GM18907 (cell line): ENCODE results near the gene YTHDF1.
"Not testable (repeated sequence)": the region's sequence is repeated elsewhere in the genome, so short reads cannot be mapped to it uniquely, and the experiment has no call there.

Experiments
- ATAC-seq: cut with Tn5 transposase; IDR thresholded peaks from one replicate; pipeline ENCODE4 v1.9.1; 2021; ENCODE audit warnings: mild to moderate bottlenecking, moderate library complexity; ENCODE audit not compliant: unreplicated experiment

YTHDF1 gene

DNA sequence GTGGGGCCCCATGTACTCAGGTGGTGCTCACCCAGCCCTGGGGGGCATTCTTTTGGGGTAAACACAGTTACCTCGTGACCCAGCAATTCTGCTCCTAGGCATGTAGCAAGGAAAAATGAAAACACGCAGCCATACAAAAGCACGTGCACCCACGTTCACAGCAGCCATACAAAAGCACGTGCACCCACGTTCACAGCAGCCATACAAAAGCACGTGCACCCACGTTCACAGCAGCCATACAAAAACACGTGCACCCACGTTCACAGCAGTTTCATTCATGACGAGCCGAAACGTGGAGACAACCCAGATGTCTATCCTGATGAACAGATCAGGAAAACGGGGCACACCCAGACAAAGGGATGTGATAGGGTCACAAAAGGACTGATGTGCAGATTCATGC lies 57.1 kb downstream of the YTHDF1 start:
- no peak for ATAC-seq

DNA sequence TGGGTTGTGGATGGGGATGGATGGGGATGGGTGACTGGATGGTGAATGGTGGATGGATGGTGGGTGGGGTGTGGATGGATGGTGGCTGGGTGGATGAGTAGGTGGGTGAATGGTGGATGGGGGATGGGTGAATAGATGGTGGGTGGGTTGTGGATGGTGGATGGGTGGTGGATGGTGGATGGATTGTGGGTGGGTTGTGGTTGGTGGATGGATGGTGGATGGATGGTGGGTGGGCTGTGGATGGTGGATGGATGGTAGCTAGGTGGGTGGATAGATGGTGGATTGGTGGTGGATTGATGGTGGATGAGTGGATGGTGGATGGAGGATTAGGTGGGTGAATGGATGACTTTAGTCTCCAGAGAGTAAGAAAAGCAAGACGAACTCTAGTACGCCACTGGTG lies 57.6 kb downstream of the YTHDF1 start:
- ATAC-seq = no peak

DNA sequence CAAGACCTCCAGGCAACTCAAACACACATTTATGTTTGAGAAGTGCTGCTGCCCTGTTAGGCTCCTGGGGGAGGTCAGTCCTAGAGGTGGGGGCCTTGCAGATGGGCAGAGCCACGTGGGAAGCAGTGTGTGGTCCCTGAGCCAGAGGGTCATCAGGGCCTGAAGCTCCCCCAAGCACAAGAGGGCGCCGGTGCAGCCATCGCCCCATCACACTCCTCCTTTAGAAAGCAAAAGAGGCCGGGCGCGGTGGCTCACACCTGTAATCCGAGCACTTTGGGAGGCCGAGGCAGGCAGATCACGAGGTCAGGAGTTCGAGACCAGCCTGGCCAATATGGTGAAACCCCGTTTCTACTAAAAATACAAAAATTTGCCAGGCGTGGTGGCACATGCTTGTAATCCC lies 58.5 kb downstream of the YTHDF1 start:
- ATAC-seq = not testable (repeated sequence)

DNA sequence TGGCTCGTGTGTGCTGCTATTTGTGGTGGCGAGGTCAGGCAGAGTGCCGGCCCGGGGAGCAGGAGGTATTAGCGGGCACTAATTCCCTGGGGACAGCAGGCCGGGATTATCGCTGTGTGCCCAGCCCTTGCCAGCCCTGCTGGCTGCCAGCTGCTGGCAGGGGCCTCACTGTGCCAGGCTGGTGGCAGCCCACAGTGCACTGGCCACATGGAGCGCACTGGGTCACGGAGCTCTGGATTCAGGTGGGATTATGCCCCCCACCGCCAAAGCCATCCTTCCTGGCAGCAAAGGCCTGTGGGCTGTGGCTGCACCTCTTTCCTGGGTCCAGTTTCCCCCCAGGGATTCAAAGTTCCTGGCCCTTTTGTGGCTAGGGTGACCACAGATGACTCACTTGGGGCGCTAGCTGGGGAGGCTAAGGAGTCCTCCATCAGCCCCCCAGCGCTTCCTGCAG lies 59.7 kb downstream of the YTHDF1 start:
- no peak for ATAC-seq

DNA sequence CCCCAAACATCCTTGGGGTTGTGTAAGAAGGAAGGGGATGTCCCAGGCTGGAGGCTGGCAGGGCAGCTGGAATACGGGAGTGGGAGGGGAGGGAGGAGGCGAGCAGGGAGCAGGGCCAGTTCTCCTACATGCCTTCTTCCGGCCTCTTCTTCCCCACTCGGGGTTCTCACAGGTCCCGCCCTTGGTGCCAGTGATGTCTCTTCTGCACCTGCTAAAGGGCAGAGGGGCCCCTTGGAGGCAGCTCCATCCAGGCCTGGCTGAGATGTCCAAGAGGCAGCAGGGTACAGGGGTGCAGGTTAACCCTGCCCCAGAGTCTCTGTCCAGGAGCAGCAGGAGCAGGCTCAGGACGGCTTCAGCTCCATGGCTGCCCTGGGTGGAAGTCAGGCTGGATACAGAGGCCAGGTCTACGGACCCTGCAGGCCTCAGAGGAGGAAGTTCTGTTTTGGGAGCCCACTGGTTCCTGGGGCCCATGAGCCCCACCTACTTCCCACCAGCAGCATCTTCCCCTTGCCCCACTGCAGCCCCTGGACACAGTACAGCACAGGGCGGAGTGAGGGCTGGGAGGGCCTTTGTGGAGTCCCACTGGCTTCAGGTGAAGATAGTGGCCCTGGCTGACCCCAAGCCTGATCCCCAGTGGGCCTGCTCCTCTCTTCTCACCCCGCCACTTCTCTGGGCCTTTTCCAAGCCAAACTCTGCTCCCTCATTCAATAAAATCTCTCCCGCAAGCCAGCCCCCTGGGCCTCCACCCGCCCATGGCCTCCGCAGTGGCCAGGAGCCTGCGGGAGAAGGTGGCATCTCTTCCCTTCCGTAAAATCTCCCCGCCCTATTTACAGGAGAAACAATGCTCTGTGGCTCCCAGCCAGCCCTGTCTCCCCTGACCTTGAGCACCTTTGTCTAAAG lies 60.4 kb downstream of the YTHDF1 start:
- ATAC-seq = no peak

DNA sequence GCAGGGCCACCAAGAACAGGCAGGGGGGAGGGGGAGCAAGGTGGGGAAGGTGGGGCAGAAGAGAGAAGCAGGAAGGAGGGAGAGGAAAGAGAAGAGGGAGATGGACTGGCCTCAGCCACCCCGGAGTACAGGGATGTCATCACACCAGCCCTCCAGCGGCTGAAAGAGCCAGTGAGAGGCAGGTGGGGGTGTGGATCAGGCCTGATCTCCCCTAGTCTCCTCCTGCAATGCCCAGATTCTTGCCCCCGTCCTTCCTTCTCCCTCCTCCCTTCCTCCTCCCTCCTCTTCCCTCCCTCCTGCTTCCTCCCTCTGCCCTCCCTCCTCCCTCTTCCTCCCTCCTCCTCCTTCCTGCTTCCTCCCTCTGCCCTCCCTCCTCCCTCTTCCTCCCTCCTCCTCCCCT lies 61.5 kb downstream of the YTHDF1 start:
- ATAC-seq = no peak

DNA sequence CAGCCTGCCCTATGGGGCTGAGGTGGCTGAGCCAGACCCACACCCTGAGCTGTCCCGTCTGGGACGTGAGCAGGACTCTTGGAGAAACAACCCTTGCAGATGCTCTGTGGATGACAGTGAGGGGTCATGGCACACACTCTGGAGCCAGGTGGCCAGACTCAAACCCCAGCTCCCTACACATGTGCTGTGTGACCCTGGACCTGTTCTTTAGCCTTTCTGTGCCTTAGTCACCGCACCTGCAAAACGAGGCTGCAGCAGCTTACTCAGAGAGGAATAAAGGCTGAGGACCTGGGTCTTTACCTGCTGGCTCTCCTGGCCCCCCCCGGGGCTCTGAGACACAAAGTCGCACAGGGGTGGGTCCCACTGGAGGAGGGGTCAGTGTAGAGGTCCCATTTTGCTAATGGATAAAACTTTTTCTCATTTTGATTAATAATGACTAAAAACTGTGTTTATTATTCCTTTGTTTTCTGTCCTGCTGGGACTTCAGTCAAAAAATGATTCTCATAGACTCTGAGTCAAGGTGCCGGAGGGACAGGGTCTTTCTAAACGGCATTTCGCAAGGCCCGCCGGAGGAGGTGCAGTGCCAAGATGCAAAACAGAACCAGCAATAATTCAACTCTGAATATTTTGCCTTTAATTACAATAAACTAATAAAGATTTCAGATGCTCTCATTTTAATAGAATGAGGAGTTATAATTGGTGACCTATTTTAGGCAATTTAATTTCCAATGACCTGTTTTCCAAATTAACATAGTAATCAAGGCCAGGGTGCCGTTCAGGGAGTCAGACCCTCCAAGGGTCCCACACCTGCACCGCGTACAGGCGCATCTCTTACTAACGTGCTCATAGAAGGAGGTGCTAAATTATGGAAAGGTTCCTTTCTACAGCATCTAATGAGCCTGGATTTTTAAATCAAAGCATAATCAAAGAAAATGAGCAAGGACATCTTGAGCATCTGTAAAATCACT lies 62.4 kb downstream of the YTHDF1 start:
- no peak for ATAC-seq

DNA sequence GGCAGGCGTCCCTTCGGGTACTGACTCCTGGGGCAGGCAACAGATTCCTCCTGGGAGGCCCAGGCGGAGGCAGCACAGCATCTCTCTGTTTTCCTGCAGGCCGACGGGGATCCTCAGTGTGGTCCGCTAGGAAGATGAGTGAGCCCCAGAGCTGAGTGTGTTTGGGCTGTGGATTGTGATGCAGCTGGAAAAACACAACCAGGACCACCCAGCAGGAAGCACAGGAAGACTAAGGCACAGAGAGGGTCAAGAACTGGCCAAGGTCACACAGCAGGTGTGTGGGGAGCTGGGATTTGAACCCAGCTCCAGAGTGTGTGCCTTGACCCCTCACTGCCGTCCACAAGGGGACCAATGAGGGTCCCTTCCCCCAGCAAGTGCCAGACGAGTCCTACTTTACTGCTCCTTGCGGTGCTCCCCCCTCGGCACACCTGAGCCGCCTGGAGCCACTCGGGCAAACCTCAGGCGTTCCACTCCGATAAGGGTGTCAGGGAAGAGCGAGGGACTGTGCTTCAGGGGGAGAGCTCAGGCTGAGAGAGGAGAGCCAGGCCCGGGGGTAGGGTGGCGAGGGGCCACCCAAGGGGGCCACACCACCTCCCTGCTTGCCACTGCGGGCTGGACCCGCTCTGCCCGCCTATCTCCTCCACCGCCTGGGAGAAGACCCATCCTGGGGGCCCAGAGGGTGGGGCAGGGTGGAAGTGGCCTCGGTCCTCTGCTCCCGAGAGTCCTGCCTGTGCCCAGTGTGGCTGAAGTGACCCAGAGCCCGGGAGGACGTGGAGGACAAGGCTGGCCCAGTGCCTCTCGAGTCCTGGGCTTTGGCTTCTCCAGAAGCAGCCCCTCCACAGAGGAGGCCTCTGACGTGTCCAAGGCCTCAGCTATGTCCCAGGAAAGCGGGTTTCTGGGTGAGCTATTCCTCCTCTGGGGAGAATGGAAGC lies 63.3 kb downstream of the YTHDF1 start:
- ATAC-seq = no peak

DNA sequence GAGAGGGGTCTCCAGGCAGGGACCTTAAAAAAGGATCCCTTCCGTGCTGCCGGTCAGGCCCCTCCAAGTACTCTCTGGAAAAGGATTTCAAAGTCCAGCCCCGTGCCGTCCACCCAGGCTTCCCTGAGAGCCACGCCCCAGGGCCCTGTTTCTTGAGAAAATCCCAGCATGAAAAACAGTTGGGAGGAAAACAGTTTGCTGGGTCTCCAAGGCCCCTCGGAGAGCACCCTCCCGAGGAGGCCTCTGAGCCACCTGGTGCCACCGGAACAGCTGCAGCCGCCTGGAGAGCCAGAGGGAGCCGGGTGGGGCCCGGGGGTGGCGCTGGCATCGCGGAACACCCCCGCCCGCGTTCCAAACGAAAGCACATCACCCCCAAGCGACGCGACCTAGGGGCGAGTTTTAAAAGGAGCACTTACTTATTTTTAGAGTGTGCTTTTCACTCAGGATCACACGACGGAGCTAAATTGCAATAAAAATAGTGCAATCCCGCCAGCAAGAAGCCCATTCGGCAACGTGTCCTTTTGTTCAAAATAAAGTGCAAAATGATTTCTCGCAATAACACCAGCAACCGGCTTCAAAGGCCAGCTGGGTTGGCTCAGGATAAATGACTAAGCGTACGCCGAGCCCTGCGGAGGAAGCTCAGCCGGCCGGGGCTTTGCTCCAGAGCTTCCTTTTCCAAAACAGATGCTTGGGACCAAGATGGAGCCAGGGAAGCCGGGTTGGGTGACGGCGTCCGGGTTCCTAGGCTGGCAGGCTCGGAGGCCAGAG lies 64.2 kb downstream of the YTHDF1 start:
- no peak for ATAC-seq

DNA sequence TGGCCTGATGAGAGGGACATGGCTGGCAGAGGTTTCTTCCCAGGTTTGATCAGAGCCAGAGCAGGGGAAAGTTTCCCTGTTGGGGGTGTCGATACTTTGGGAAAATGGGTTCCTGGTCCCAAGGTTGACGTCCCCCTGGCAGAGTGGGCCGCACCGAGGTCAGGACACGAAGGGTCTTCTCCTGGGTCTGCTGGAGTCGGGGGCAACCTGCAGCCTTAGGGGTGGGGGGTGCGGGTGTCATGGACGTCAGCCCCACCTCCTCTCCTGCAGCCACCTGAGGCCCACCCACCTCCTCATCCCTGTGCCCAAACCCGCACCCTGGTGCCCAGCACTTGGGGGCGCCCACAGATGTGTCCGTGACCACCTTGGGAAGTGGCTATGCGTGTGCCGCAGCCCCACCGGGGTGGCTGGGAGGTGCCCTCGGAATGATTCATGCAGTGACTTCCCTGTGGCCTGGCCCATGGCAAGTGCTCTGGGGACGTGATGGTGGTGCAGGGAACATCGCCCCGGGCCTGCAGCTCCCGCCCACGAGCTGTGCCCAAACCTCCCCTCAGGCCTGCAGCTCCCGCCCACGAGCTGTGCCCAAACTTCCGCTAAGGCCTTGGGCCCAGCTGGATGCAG lies 64.9 kb downstream of the YTHDF1 start:
- ATAC-seq = no peak

DNA sequence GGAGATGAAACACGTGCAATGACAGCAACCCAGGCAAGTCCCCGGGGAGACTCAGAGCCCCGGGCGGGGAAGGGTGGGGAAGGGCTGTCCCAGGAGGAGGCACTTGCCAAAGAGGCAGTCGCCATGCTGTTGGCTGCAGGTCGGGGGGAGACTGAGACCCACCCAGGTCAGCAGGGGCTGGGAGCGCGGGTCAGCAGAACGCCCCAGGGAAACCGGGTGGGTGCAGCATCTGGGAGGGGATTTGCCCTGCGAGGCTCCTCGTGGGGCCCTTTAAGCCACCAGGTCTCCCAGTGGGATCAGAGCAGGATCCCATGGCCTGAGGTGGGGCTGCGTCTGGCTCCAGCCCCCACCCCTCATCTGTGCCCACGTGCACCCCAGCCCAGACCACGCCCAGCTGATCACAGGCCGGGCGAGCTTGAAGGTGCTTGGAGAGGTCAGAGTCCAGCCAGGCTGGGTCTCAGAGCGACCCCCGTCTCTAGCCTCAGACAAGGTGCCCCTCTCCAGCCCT lies 65.5 kb downstream of the YTHDF1 start:
- ATAC-seq = no peak

DNA sequence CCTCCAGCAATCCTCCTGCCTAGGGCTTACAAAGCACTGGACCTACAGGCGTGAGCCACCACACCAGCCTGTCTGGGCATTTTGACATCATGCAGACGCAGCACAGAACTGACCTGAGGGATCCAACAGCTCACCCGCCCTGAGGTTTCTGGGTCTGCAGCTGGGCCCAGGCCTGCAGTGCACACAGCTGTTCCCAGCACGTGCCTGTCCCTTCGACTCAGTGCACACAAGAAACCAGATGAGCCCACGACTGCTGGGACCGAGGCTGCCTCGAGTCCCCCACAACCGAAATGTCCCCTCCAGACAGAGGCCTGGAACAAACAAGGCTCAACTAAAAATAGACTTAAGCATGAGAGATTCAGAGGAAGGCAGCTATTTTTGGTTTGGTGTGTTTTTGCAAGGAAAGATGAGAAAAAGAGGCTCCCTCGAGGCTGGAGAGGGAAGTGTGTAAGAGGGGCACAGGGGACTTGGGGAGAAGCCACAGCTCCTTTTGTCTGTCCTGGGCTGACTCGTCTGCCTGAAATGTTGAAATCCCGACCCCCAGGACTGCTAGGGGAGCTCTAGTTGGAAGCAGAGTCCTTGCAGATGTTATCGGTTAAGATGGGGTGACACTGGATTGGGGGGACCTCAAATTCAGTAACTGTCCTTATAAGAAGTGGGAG lies 66.3 kb downstream of the YTHDF1 start:
- no peak for ATAC-seq

DNA sequence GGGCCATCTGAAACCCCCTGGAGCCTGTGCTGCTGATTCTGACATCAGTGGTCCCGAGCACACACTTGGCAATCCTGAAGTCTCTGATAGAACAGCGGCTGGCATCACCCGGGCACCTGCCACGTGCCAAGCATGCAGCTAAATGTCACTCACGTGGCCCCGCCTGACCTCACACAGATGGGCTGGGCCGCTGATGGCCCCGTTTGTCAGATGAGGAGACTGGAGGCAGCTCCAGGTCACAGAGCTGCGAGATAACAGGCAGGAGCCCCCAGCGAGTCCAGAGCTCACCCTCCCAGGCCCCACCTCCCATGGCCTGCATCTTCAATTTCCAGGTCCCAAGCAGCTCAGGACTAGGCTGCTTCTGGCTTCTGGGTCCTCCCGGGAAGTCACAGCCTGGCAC lies 67.2 kb downstream of the YTHDF1 start:
- no peak for ATAC-seq

DNA sequence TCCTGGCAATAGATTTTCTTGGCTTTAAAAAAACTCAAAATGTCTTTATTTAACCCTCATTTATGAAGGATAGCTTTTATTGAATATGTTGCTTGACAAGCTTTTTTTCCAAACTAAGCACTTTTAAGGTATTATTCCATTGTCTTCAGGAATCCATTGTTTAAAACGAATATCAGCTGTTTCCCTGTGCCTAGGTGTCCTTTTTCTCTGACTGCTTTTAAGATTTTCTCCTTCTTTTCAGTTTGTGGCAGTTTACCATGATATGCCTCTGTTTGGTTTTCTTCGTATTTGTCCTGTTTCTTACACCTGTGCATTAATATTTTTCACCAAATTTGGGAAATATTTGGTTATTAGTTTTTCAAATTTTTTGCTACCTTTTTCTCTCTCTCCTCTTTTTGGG lies 68.4 kb downstream of the YTHDF1 start:
- no peak for ATAC-seq
